HG03457 (cell line): ENCODE data around the gene GANC.
"Not testable (repeated sequence)": the region's sequence is repeated elsewhere in the genome, so short reads cannot be mapped to it uniquely, and the experiment has no call there.

Experiments
- ATAC-seq: cut with Tn5 transposase; IDR thresholded peaks from one replicate; pipeline ENCODE4 v1.9.1; 2021; ENCODE audit warnings: moderate number of reproducible peaks; ENCODE audit not compliant: unreplicated experiment

GANC gene

GRCh38 chr15:42283671-42284070, 10.7 kb downstream of the GANC start:
- no peak for ATAC-seq

DNA sequence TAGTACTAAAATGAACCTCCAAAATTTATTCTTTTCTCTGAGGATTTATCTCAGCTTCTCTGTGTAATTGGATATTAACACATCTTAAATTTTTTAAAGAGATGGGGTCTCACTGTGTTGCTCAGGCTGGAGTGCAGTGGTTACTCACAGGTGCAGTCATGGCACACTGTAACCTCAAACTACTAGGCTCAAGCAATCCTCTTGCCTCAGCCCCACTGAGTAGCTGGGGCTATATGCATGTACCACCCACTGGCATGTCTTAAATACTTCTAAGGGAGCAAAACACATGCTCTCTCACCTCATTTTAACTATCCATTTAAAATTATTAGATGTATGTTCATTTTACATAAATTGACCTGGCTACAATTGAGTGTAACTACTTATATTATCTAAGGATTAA, 11.6 kb downstream of the GANC start:
- ATAC-seq: no peak

GRCh38 chr15:42285034-42285433, 12.0 kb downstream of the GANC start:
- no peak for ATAC-seq

- no peak for ATAC-seq
Measured at GRCh38 chr15:42286445-42287029, 13.5 kb downstream of the GANC start.

DNA sequence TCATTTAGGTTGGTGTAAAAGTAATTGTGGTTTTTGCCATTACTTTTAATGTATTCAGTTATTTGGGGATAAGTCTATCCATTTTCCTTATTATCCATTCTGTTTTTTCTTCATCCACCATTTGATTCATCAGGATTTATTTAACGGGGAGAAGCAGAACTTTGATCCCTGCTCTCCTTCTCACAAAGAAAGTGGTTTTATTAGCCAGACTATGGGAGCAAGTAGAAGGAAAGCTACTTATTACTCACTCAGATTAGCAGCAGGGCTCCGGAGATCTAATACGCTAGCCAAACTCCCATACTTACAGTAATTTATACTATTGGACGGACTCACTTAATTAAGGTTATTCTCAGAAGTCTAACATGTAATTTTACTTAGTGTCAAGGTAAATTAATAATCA, 14.9 kb downstream of the GANC start:
- ATAC-seq: no peak

DNA sequence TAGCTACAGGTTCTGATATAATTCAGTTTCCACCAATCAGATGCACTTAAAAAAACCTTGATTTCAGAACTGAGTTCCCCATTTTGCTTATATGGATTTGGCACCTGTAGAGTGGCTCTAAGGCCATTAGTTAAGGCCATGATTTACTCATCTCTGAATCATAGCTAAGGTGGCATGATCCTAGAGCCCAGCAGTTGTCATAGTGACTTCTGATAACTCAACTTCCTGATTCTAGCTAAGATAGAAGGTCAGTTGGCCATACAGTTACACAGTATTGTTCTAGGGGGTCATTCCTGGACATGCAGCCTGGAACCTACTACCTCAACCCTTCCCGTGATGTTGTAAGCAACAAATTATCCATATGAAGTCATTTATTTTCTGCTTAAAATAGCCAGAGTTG, 16.2 kb downstream of the GANC start:
- no peak for ATAC-seq

DNA sequence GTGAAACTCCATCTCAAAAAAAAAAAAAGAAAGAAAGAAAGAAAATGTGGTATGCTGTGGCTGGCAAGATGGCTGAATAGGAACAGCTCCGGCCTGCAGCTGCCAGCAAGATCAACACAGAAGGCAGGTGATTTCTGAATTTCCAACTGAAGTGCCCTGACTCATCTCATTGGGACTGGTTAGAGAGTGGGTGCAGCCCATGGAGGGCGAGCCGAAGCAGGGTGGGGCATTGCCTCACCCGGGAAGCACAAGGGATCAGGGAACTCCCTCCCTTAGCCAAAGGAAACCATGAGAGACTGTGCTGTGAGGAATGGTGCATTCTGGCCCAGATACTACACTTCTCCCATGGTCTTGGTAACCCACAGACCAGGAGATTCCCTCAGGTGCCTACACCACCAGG, 28.0 kb downstream of the GANC start:
- ATAC-seq: not testable (repeated sequence)

- ATAC-seq: no peak
Measured at GRCh38 chr15:42306681-42307080, 33.7 kb downstream of the GANC start.

- ATAC-seq: no peak
Measured at GRCh38 chr15:42313463-42313862, 40.5 kb downstream of the GANC start.

DNA sequence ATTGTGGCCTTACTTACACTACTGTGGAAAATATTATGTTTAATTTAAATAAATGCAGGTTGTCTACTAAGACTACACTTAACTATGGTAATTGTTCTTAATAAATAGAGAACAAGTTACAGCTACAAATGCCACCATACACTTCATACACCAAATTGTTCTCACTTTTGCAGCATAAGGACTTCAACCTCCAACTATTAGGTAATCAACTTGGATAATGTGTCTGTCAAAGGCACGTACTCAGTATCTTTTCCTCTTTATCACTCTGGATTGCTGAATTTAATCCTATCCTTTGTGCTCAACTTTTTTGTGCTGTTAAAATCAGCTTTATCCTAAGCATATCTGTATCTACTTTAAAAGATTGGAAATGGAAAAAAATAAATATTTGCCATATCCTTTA, 41.8 kb downstream of the GANC start:
- ATAC-seq: no peak

DNA sequence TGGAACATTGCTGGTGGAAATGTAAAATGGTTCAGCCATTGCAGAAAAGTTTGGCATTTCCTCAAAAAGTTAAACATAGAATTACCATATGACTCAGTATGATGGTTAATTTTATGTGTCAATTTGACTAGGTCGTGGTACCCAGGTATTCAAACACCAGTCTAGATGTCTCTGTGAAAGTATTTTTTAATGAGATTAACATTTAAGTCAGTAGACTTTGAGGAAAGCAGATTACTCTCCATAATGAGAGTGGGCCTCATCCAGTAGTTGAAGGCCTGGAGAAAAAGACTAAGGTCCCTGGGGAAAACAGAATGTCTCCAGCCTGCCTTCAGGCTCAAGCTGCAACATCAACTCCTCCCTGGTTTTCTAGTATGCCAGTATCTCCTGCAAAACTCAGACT, 42.5 kb downstream of the GANC start:
- ATAC-seq: no peak

GRCh38 chr15:42316282-42316805, 43.3 kb downstream of the GANC start:
- ATAC-seq: not testable (repeated sequence)

DNA sequence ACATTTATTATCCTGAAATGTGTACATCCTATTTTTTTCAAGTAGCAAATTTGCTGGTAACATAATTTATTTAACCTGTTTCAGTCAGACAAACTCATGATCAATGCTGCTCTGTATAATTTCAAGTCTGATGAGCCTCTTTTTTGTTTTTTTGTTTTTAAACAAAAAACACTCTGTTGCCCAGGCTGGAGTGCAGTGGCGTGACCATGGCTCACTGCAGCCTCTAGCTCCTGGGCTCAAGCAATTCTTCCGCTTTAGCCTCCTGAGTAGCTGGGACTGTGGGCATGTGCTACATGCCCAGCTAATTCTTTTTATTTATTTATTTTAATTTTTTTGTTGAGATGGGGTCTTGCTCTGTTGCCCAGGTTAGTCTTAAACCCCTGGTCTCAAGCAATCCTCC, 46.2 kb downstream of the GANC start:
- no peak for ATAC-seq

DNA sequence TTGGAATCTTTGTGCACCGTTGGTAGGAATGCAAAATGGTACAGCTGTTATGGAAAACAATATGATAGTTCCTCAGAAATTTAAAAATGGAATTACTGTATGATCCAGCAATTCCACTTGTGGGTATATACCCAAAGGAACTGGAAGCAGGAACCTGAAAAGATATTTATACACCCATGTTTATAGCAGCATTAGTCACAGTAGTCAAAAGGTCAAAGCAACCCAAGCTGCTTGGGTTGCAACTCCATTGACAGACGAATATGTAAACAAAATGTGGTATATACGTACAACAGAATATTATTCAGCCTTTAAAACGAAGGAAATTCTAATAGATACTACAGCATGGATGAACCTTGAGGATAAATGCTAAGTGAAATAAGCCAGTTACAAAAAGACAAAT, 51.3 kb downstream of the GANC start:
- no peak for ATAC-seq

GRCh38 chr15:42329161-42329560, 56.2 kb downstream of the GANC start:
- ATAC-seq: no peak

GRCh38 chr15:42329992-42330391, 57.0 kb downstream of the GANC start:
- ATAC-seq: no peak

- ATAC-seq: no peak
Measured at GRCh38 chr15:42331235-42331634, 58.2 kb downstream of the GANC start.

- ATAC-seq: no peak
Measured at GRCh38 chr15:42332331-42332730, 59.3 kb downstream of the GANC start.

DNA sequence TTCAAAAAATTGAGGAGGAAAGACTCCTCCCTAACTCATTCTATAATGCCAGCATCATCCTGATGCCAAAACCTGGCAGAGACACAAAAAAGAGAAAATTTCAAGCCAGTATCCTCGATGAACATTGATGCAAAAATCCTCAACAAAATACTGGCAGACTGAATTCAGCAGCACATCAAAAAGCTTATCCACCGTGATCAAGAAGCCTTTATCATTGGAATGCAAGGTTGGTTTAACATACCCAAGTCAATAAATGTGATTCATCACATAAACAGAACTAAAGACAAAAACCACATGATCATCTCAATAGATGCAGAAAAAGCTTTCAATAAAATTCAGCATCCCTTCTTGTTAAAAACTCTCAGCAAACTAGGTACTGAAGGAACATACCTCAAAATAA, 62.1 kb downstream of the GANC start:
- ATAC-seq: no peak

- not testable (repeated sequence) for ATAC-seq
Measured at GRCh38 chr15:42336650-42337049, 63.6 kb downstream of the GANC start.

GRCh38 chr15:42337104-42337503, 64.1 kb downstream of the GANC start:
- not testable (repeated sequence) for ATAC-seq

DNA sequence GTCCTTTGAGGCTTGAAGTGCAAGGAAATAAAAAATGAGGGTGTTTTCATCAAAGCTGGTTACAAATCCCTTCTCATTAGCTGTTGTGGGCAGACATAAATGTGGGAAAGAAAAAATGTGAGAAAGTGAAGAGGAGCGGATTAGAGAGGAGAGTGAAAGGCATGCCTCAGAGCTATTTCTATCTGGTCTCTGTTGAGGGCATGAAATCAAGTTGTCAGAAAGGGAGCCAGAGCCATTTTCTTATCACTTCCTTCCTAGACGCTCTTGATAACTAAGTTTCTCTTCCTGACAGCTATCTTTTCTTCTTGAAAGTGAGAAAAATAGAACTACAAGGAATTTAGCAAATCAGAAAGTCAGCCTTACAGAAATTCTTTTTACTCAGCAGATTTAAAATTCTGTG, 65.5 kb downstream of the GANC start:
- no peak for ATAC-seq

DNA sequence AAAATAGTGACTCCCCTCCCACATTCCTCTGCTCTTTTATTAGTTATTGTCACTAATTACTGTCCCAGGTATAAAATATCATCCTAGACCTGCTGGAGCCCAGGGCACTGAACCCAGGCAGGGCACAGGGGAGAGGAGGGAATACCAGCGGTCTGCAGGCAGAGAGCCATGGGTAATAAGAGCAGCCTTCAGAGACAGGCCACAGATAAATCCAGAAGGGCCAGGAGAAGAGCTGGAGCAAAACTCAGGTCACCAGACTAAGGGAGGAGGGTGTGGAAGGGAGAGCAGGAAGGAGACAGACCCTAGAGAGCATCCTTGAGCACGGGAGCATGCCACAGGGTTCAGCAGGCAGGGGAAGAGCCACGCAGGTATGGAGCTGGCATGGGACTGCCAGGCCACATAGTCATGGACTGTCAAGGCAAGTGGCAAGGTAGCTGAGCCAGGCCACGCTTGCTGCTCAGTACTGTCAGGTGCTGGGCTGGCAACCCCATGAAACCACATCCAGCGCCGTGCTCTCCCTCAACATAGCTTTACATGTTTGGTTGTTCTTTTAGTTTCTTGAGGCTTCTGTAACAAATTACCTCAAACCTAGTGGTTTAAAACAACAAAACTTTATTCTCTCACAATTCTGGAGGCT, 70.7 kb downstream of the GANC start:
- no peak for ATAC-seq
